Measurements from ENCODE around the gene THSD4.

The THSD4 gene

GRCh38 chr15:71780115-71780976 lies 665.1 kb downstream of the THSD4 start:
- no peak for DNase-seq

GRCh38 chr15:71781179-71781964 lies 666.1 kb downstream of the THSD4 start:
- DNase-seq = no peak

- no peak for DNase-seq
These were observed 666.6 kb downstream of the THSD4 start for GRCh38 chr15:71781965-71782265.

GRCh38 chr15:71782422-71783165 lies 667.3 kb downstream of the THSD4 start:
- no peak for DNase-seq

GRCh38 chr15:71784719-71785118 lies 669.4 kb downstream of the THSD4 start:
- no peak for DNase-seq

GRCh38 chr15:71785996-71786395 lies 670.7 kb downstream of the THSD4 start:
- no peak for DNase-seq

GRCh38 chr15:71786673-71787072 lies 671.4 kb downstream of the THSD4 start:
- no peak for DNase-seq

- no peak for DNase-seq
These were observed 673.6 kb downstream of the THSD4 start for GRCh38 chr15:71788646-71789579.

GRCh38 chr15:71789616-71790015 lies 674.3 kb downstream of the THSD4 start:
- DNase-seq = no peak

GRCh38 chr15:71790081-71790480 lies 674.8 kb downstream of the THSD4 start:
- DNase-seq = no peak

GRCh38 chr15:71791975-71792374 lies 676.7 kb downstream of the THSD4 start:
- no peak for DNase-seq

- no peak for DNase-seq
These were observed 677.2 kb downstream of the THSD4 start for GRCh38 chr15:71792521-71792920.

GRCh38 chr15:71798641-71799040 lies 683.4 kb downstream of the THSD4 start:
- no peak for DNase-seq

- no peak for DNase-seq
These were observed 684.9 kb downstream of the THSD4 start for GRCh38 chr15:71800190-71800589.

- no peak for DNase-seq
These were observed 685.8 kb downstream of the THSD4 start for GRCh38 chr15:71800835-71801745.

- no peak for DNase-seq
These were observed 686.8 kb downstream of the THSD4 start for GRCh38 chr15:71801935-71802655.

GRCh38 chr15:71802770-71803169 lies 687.5 kb downstream of the THSD4 start:
- DNase-seq = no peak

GRCh38 chr15:71804226-71804625 lies 689.0 kb downstream of the THSD4 start:
- DNase-seq = no peak

- DNase-seq = no peak
These were observed 689.6 kb downstream of the THSD4 start for GRCh38 chr15:71804695-71805470.

GRCh38 chr15:71806452-71806931 lies 691.2 kb downstream of the THSD4 start:
- no peak for DNase-seq

Measured in GOT3 (cell line).